ENCODE results near the gene NXPH1. TPM values are rescaled to one million over a fixed set of nuclear protein-coding genes. Genes with fewer than 3 reads are reported as not detected.
A peak's percentile ranks its signal among the peaks of the same experiment; 100 is the strongest.

The NXPH1 gene
- total RNA-seq, 3 donors from 2014 or later: not detected

- no peak for TF ChIP-seq CTCF (IDR thresholded peaks at IDR 0.05)
- intact Hi-C loops (cut with DNase I, micrococcal nuclease): no loop called here
- ATAC-seq (peak; percentile 47), DNase-seq (no peak)
- Histone ChIP-seq H3K9me3 (no peaks in the 10 kb centered on the region), H3K36me3 (ENCODE audit: low read depth) (no peaks in the 10 kb centered on the region), H3K4me1 (ENCODE audit: low read depth) (no peaks in the 10 kb centered on the region), H3K4me3 (no peak overlapping the region)
These were observed 160.7 kb downstream of the NXPH1 start for GRCh38 chr7:8594115-8594514.

GRCh38 chr7:8597565-8597964, 164.2 kb downstream of the NXPH1 start:
- Histone ChIP-seq H3K4me3 (no peak overlapping the region), H3K36me3 (ENCODE audit: low read depth) (no peaks in the 10 kb centered on the region), H3K4me1 (ENCODE audit: low read depth) (no peaks in the 10 kb centered on the region), H3K9me3 (no peaks in the 10 kb centered on the region)
- no peak for DNase-seq
- intact Hi-C loops (cut with DNase I, micrococcal nuclease): no loop called here
- ATAC-seq: no peak
- no peak for TF ChIP-seq CTCF (IDR thresholded peaks at IDR 0.05)

- DNase-seq (no peak), ATAC-seq (no peak)
- no peaks in the 10 kb centered on the region for H3K36me3 ChIP-seq (ENCODE audit: low read depth)
- no peak for TF ChIP-seq CTCF (IDR thresholded peaks at IDR 0.05)
- H3K9me3 ChIP-seq: no peaks in the 10 kb centered on the region
- no peak overlapping the region for H3K4me3 ChIP-seq
- intact Hi-C loops (cut with DNase I, micrococcal nuclease): no loop called here
- no peaks in the 10 kb centered on the region for H3K4me1 ChIP-seq (ENCODE audit: low read depth)
These were observed 167.7 kb downstream of the NXPH1 start for GRCh38 chr7:8601121-8601520.

- ATAC-seq (no peak), DNase-seq (no peak)
- no peaks in the 10 kb centered on the region for H3K9me3 ChIP-seq
- TF ChIP-seq CTCF (IDR thresholded peaks at IDR 0.05): no peak
- H3K4me3 ChIP-seq: no peak overlapping the region
- H3K4me1 ChIP-seq (ENCODE audit: low read depth): no peaks in the 10 kb centered on the region
- H3K36me3 ChIP-seq (ENCODE audit: low read depth): no peaks in the 10 kb centered on the region
- intact Hi-C loops (cut with DNase I, micrococcal nuclease): no loop called here
These were observed 171.8 kb downstream of the NXPH1 start for GRCh38 chr7:8605221-8605620.

- ATAC-seq: no peak
- no peaks in the 10 kb centered on the region for H3K4me1 ChIP-seq (ENCODE audit: low read depth)
- H3K9me3 ChIP-seq: no peaks in the 10 kb centered on the region
- no peaks in the 10 kb centered on the region for H3K36me3 ChIP-seq (ENCODE audit: low read depth)
- DNase-seq: no peak
- no peak for TF ChIP-seq CTCF (IDR thresholded peaks at IDR 0.05)
- intact Hi-C loops (cut with DNase I, micrococcal nuclease): no loop called here
- no peak overlapping the region for H3K4me3 ChIP-seq
These were observed 179.2 kb downstream of the NXPH1 start for GRCh38 chr7:8612584-8612983.

- intact Hi-C loops (cut with DNase I, micrococcal nuclease): no loop called here
- H3K4me1 ChIP-seq (ENCODE audit: low read depth): no peaks in the 10 kb centered on the region
- no peaks in the 10 kb centered on the region for H3K36me3 ChIP-seq (ENCODE audit: low read depth)
- TF ChIP-seq CTCF (IDR thresholded peaks at IDR 0.05): no peak
- DNase-seq (no peak), ATAC-seq (no peak)
- no peak overlapping the region for H3K4me3 ChIP-seq
- H3K9me3 ChIP-seq: no peaks in the 10 kb centered on the region
These were observed 179.8 kb downstream of the NXPH1 start for GRCh38 chr7:8613191-8613590.
